Measurements from ENCODE around the gene LINC01488.

The LINC01488 gene

DNA sequence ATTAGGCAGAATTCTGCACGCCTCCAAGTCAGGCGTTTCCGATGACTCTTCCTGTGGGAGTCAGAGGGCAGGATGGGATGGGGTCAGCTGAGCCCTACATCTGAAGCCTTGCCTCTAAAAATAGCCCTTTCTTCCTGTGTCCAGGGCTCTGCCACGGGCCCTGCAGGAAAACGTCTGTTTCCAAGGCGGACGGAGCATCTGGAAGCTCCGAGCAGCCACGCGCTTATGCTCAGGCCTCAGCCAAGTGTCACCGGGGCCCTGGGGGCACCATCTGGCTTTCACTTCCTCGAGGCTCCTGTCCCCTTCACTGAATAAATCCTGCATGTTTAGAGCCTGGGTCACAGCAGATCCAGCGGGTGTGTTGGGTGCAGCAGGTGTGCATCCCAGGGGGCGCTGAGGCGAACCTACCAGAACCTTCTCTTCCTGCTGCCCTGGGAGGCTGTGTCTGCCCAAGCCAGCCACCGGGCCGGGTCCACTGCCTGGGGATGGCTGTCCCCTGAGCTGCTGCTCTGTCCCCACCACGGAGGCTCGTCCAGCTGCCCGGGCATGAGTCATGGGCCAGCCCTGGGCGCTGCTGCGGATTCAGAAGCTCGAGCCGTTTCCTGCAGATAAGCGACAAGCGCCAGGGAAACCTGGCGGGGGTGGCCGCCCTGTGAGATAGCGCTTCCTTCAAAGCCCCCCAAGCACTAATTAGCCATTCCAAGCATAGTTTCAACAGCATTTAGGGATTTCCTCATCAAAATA, 32.0 kb upstream of the LINC01488 start (continued):
- TF ChIP-seq, protein P1, sequence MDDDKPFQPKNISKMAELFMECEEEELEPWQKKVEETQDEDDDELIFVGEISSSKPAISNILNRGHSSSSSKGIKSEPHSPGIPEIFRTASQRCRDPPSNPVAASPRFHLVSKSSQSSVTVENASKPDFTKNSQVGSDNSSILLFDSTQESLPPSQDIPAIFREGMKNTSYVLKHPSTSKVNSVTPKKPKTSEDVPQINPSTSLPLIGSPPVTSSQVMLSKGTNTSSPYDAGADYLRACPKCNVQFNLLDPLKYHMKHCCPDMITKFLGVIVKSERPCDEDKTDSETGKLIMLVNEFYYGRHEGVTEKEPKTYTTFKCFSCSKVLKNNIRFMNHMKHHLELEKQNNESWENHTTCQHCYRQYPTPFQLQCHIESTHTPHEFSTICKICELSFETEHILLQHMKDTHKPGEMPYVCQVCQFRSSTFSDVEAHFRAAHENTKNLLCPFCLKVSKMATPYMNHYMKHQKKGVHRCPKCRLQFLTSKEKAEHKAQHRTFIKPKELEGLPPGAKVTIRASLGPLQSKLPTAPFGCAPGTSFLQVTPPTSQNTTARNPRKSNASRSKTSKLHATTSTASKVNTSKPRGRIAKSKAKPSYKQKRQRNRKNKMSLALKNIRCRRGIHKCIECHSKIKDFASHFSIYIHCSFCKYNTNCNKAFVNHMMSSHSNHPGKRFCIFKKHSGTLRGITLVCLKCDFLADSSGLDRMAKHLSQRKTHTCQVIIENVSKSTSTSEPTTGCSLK (tag by site-specific recombination; IDR thresholded peaks at IDR 0.05) = no peak

DNA sequence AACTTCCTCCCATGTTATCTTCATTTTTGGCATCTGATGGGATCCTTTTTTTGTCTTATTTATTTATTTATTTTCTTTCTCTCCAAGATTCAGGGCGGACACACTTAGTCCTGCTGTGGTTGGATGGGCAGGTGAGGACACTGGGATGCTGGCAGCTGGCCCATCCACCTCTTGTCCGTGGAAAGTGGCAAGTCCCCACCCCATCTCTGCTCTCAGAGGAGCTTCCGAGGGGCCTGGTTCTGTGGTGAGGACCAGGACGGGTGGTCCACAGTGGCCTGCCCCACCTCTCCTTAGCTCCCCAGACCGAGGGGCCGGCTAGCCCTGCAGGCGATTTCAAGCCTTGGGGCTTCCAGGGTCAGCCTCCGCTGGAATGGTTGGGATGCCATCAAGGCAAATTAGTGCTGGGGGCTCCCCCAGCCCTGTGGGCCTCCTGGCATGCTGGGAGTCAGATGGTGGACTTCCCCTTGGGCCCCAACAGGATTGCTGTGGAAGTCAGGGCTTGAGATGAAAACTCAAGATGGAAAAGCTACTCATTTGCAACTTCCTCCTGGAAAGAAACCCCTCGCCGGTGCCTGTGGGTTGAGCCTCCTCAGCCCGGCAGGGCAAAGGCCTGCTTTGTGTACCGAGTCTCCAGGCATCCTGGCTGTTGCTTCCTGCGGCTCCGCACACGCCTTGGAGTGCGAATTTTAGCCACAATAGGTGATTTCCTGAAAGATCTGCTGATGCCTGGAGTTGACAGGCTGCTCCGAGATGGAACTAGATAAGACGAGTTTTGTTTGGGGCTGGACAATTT, 31.2 kb upstream of the LINC01488 start:
- H3K36me3 ChIP-seq (ENCODE audit: control insufficient read depth in 2 of 2, insufficient read depth in 1 of 2, low read length in 2 of 2) = no peaks in the 10 kb centered on the region
- H3K27ac ChIP-seq (ENCODE audit: extremely low read depth, low read depth, low read length) = no peak overlapping the region
- TF ChIP-seq ZBTB17 (tag by site-specific recombination; IDR thresholded peaks at IDR 0.05) (no peak), HOXA7 (CRISPR knock-in tag; IDR thresholded peaks at IDR 0.05; ENCODE audit: borderline replicate concordance) (no peak), ZNF121 (tag by site-specific recombination; IDR thresholded peaks at IDR 0.05) (no peak), MZF1 (tag by site-specific recombination; IDR thresholded peaks at IDR 0.05; ENCODE audit: borderline replicate concordance) (no peak), ZNF837 (tag by site-specific recombination; IDR thresholded peaks at IDR 0.05) (no peak), ZNF133 (tag by site-specific recombination; IDR thresholded peaks at IDR 0.05) (no peak), SP2 (tag by site-specific recombination; IDR thresholded peaks at IDR 0.05) (no peak), ZFP69B (tag by site-specific recombination; IDR thresholded peaks at IDR 0.05) (no peak), ZNF175 (tag by site-specific recombination; IDR thresholded peaks at IDR 0.05) (no peak), ZBTB21 (tag by site-specific recombination; IDR thresholded peaks at IDR 0.05) (no peak), SCRT1 (tag by site-specific recombination; IDR thresholded peaks at IDR 0.05; ENCODE audit: borderline replicate concordance) (no peak), SETDB1 (IDR thresholded peaks at IDR 0.05; ENCODE audit: insufficient read length, low read length) (no peak), IKZF3 (tag by site-specific recombination; IDR thresholded peaks at IDR 0.05) (no peak), ZNF112 (tag by site-specific recombination; IDR thresholded peaks at IDR 0.05) (no peak), ZNF843 (tag by site-specific recombination; IDR thresholded peaks at IDR 0.05) (no peak), ZSCAN16 (tag by site-specific recombination; IDR thresholded peaks at IDR 0.05) (no peak)
- TF ChIP-seq, protein P2, sequence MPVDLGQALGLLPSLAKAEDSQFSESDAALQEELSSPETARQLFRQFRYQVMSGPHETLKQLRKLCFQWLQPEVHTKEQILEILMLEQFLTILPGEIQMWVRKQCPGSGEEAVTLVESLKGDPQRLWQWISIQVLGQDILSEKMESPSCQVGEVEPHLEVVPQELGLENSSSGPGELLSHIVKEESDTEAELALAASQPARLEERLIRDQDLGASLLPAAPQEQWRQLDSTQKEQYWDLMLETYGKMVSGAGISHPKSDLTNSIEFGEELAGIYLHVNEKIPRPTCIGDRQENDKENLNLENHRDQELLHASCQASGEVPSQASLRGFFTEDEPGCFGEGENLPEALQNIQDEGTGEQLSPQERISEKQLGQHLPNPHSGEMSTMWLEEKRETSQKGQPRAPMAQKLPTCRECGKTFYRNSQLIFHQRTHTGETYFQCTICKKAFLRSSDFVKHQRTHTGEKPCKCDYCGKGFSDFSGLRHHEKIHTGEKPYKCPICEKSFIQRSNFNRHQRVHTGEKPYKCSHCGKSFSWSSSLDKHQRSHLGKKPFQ (tag by site-specific recombination; IDR thresholded peaks at IDR 0.05) = no peak
- TF ChIP-seq, protein P3, sequence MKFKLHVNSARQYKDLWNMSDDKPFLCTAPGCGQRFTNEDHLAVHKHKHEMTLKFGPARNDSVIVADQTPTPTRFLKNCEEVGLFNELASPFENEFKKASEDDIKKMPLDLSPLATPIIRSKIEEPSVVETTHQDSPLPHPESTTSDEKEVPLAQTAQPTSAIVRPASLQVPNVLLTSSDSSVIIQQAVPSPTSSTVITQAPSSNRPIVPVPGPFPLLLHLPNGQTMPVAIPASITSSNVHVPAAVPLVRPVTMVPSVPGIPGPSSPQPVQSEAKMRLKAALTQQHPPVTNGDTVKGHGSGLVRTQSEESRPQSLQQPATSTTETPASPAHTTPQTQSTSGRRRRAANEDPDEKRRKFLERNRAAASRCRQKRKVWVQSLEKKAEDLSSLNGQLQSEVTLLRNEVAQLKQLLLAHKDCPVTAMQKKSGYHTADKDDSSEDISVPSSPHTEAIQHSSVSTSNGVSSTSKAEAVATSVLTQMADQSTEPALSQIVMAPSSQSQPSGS (tag by site-specific recombination; IDR thresholded peaks at IDR 0.05; ENCODE audit: low read depth) = no peak
- TF ChIP-seq, protein P4, sequence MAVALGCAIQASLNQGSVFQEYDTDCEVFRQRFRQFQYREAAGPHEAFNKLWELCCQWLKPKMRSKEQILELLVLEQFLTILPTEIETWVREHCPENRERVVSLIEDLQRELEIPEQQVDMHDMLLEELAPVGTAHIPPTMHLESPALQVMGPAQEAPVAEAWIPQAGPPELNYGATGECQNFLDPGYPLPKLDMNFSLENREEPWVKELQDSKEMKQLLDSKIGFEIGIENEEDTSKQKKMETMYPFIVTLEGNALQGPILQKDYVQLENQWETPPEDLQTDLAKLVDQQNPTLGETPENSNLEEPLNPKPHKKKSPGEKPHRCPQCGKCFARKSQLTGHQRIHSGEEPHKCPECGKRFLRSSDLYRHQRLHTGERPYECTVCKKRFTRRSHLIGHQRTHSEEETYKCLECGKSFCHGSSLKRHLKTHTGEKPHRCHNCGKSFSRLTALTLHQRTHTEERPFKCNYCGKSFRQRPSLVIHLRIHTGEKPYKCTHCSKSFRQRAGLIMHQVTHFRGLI (tag by site-specific recombination; IDR thresholded peaks at IDR 0.05) = no peak
- TF ChIP-seq, protein P5, sequence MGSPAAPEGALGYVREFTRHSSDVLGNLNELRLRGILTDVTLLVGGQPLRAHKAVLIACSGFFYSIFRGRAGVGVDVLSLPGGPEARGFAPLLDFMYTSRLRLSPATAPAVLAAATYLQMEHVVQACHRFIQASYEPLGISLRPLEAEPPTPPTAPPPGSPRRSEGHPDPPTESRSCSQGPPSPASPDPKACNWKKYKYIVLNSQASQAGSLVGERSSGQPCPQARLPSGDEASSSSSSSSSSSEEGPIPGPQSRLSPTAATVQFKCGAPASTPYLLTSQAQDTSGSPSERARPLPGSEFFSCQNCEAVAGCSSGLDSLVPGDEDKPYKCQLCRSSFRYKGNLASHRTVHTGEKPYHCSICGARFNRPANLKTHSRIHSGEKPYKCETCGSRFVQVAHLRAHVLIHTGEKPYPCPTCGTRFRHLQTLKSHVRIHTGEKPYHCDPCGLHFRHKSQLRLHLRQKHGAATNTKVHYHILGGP (tag by site-specific recombination; IDR thresholded peaks at IDR 0.05) = no peak
- ChIA-PET CTCF (interaction anchor here (0.7 kb wide), 2 partner anchors 35 to 158 kb away, joined by 3 read pairs; no protein-coding TSS in a partner anchor), POLR2A (no interaction called here)
- no peak overlapping the region for H3K4me3 ChIP-seq (ENCODE audit: low read depth, low read length)
- H3K9me3 ChIP-seq (ENCODE audit: control insufficient read depth, insufficient read depth, low read depth, low read length) = no peaks in the 10 kb centered on the region
- H3K4me1 ChIP-seq (ENCODE audit: control insufficient read depth, insufficient read depth, low read length) = no peaks in the 10 kb centered on the region
